HG02943 (cell line): Measurements from ENCODE around the gene EBF4.

Experiments
- ATAC-seq: cut with Tn5 transposase; IDR thresholded peaks from one replicate; pipeline ENCODE4 v1.9.1; 2021; ENCODE audit warnings: mild to moderate bottlenecking, low read depth, moderate library complexity; ENCODE audit not compliant: unreplicated experiment

EBF4 gene

DNA sequence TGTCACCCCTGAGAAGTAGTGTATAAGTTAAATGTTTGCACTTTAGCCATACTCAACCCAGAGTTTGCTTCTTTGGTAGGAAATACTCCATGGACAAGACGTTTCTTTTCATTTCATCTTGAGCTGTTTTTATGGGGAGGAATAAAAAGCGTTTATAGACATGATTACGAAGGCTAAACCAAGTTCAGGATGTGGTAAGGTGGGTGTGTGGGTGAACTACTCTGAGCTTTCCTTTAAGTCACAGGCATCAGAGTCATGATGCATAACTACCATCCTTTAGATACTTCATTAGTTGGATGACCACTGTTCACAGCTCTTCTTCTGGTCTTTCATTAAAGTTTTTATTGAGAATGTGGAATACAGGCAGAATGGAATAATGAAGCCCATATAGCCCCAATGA is 48.9 kb downstream of the EBF4 start:
- ATAC-seq, result no peak

DNA sequence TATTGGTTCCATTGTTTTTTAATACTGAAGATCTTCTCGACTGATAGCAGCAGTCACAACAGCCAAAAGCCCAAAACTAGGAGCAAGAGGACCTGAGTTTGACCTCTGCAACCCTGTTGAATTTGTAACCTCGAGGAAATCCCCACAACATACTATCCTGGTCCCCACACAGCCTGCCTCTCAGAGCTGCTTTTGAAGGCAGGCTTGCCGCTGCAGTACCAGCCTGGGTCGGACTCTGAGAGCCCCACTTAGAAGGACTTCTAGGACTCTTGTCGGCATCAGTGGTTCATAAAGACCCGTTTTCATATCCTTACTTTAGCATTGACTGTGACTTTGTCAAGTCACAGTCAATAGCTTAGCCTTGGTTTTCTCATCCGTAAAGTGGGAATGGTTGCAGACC is 49.3 kb downstream of the EBF4 start:
- no peak for ATAC-seq

DNA sequence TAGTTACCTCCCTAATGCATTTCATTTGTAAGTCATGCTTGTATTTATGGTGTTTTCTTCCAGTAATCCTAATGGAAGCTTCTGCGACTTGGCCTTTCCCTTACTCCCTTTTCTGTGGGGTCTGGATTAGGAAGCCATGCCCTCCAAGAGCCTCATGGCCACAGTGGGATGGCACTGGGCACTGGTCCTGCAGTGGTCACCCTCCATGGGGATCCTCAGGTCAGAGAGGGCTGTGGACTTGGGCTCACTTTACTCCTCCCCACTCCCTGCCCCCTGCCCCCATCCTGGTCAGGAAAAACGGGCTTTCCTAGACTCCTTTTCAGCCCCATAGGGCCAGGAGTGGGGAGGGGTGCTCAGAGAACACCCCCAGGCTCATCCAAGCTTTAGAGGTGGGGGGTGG is 49.9 kb downstream of the EBF4 start:
- no peak for ATAC-seq

DNA sequence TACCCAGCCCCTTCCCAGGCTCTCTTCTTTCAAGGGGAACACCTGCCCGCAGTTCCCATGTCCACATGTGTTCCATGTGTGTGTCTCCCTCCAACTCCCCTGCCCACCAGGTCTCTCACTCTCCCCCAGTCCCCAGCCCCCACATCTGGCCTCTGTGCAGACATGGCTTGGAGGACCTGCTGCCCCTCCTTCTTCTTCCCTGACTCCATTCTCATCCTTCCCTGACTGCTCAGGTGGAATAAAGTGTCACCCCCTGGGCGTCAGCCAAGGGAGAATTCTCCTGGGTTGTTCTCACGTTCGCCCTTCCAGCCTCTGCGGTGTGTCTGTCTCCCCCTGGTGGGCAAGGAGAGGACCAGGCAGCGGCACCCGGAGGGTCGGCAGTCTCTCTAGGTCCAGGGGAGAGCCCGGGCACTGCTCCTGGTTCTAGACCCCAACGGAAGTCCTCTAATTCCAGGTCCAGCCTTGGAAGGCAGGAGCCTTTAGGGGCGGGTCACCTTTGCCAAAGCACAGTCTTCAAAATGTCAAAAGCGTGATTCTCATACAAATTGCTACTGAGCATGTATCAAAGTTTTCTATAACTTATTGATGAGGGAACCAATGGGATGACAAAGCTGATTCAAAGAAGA is 50.5 kb downstream of the EBF4 start:
- no peak for ATAC-seq

DNA sequence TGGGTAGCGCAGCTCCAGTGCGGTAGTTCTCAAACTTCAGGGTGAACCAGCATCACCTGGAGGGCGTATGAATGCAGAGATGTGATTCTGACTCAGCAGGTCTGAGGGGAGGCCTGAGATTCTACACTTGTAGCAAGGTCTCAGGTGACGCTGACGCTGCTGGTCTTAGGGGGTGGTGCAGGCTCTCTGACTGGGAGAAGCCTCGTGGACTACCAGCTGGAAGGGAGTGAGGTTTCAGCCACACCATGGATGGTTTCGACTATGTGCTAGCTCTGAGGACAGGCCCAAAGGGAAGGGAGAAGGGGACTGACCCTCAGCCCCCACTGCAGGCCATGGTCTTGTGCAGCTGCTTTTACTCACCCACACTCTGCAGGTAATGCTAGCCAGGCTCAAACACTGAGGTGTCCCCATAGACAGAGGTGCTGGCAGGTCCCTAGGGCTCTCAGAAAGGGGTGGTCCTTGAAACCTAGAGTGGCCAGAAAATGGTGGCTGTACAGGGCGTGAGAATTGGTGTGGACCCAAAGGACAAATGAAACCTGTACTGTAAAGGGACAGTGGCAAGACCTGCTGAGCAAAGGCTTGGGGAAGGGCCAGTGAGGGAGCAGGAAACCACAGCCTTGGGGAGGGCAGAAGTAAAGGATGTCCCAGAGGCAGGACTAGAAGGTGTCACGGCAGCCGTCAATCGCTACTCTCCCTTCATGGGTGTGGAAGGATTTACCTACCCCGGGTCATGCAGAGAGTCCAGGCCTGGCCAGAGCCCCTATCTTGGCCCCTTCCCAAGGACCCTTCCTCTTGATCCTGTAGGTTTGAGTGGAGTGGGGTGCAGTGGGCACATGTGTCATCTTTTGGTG is 52.7 kb downstream of the EBF4 start:
- ATAC-seq, result no peak

DNA sequence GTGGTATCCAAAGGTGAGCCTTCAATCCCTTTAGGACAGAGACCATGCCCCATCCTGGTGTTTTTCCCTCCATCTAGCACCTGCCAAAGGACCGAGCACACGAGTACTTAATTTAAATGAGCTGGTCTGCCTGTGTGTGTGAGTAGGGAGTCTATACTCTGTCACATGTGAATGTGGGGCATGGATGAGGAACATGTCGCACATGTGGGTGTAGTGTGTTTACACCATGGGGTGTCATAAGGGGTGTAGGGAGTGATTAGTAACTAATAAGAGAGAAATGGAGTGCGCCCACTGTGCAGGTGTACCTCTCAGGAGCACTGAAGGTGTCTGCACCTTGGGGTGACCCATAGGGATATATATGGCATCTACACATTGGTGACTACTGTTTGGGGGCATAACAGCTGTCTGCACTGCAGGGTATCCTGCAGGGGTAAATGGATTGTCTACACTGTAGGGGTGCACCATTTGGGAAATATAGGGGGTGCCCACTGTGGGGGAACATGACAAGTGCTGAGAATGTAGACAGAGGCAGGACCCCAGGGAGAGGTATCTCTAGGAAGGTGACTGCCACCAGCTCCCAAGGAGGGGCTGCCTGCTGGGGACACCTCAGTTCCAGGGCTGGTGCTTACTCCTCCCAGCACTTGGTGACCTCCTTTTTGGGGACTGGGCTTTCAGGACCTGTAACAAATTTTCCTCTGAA is 53.5 kb downstream of the EBF4 start:
- ATAC-seq, result no peak

DNA sequence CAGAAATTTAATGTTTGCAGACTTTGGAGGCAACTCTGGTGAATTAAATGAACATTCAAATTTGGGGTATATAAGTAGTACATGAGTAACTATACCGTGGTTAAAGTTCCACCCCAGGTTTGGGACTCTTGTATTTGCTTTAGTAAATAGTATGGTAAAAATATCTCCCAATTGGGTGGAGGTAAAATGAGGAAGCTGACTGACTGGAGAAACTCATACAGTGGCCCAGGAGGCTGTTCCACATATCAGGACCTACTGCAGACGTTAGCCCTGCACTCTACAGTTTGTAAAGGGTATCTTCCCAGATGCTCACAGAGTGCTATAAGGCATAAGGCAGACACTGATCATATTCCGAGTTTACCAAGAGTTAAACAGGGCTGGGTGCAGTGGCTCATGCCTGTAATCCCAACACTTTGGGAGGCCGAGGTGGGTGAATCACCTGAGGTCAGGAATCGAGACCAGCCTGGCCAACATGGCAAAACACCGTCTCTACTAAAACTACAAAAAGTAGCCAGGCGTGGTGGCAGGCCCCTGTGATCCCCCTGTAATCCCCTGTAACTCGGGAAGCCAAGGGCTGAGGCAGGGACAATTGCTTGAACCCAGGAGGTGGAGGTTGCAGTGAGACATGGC is 54.2 kb downstream of the EBF4 start:
- ATAC-seq, result no peak

DNA sequence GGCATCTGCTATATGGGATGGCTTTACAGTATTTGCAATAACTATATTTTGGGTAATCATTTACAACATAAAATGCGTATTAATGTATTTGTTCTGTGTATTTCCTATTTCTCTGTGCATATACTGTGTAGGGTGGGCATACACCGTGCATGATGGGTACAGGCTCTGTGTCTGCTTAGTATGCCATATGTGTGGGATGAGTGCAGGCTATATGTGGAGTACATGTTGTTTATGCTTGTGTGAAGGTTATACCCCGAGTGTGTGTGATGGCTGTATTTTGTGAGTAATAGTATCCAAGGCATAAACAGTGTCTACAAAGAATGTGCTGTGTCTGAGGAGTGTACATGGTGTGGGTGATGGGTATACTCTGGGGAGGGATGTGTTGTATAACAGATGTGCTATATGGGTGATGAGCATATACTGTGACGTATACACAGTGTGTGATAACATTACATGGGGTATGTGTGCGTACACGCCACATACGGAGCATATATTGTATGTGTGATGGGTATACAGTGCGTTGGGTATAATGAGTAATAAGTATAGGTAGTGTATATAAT is 55.2 kb downstream of the EBF4 start:
- no peak for ATAC-seq

DNA sequence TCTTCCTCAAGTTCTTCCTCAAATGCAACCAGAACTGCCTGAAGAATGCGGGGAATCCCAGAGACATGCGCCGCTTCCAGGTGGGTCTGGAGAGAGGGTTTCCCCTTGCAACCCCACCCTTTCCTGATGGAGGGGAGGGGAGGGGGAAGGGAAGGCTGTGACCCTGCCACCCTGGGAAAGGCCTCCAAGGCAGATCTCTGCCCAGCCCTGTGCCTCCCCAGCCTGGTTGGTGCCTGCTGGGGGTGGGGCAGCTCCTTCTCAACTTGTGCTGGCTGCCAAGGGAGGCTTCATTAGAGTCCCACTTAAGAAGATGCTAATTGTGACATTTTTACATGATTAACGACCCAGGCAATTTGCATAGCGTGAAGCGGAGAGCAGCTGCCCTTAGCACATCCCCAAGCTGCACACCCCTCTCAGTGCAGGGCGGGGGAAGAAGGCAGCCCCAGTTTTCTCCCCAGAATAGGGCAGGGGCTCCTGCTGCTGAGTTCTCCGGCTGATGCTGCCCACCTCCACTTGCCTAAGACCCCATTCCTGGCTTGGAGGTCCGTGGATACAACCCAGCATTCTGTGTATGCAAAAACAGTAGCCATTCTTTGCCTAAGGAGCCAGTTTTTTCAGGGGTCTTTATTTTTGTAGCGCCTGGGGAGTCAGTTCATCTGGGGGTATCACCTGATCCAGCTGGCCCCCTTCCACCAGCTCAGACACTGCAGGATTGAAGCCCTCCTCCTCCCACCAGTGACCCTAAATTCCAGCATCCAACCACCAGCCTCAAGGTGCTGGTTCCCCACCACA is 56.2 kb downstream of the EBF4 start:
- no peak for ATAC-seq

DNA sequence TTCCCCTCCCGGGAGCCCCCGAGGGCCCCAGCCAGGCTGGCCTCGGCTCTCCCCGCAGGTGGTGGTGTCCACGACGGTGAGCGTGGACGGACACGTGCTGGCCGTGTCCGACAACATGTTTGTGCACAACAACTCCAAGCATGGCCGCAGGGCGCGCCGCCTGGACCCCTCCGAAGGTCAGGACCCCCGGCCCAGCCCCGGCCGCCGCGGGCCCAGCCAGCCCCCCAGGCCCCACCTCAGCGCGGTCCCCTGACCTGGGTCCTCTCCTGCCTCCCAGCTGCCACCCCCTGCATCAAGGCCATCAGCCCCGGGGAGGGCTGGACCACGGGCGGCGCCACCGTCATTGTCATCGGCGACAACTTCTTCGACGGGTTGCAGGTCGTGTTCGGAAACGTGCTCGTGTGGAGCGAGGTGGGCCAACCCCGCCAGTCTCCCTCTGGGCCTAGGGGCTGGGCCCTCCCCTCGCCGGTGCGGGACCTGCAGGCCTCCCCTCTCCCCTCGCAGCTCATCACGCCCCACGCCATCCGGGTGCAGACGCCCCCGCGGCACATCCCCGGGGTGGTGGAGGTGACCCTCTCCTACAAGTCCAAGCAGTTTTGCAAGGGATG is 56.9 kb downstream of the EBF4 start:
- no peak for ATAC-seq

DNA sequence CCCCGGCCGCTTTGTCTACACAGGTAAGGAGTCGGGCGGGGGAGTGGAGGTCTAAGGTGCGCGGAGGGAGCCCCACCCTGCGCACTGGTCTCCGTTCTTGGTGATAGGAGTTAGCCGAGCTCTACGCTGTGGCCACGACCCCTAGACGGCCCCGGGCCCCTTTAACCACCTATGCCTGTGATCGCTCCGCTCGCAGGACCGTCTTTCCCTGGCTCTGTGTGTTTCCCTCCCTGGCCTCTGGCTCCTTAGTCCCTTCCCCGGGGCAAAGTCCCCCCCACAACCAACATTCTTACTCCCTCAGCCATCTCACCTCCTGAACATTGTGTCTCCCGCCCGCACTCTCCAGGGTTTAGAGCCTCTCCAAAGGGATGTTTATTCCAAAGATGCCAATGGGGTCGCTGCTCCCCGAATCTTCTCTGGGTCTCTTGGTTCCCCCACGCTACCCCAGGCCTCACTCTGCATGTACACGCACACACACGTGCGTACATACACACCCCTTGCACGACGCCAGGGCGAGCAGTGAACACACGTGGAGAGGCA is 57.4 kb downstream of the EBF4 start:
- ATAC-seq, result no peak

DNA sequence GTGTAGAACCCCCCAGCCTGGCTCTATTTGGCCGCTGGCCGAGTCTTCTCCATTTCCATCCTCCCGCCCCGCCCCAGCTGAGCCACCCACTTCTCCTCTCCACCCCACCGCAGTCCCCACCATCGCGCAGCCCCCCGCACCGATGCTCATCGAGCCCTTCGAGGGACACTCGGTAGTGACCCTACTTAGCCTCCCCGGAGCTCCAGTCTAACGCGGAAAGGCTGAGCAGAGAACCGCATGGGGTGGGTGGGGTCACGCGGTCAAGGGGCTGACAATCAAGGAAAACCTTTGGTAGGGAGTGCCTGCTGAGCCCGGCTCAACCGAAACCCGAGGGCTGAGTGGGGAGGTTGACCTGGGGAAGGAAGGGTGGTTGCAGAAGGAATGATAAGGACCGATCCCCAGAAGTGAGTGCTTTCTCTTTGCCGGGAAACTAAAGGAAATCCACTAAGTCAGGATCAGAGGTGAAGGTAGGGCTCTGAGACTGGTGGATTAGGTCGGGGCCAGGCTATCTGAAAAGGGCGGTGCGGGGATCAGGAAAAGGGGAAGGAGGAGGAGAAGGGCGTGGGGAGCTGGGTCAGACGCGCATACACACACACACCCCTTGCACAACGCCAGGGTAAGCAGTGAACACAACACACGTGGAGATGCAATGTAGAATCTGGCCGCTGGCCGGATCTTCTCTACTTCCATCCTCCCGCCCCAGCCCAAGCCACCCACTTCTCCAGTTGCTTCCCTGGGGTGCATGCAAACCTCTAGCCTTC is 58.1 kb downstream of the EBF4 start:
- no peak for ATAC-seq

DNA sequence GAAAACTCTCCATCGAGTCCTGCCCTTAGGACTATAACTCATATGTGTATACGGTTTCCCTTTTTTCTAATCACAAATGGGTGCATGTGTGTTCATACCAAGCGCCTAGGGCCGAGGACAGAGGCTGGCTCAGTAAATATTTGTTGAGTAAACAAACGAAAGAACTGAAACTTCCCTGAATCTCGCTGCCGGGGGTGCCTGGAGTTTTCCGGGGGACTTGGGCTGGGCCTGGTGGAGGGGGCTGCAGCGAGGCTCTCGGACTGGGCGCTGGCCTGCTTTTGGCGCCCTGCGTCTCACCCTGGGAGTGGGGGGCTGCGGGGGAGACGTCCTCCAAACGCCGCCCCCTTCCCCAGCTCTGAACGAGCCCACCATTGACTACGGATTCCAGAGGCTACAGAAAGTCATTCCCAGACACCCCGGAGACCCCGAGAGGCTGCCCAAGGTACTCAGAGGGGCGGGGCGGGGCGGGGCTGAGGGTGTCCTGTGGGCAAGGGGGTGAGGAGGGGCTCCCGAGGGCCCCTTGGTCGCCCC is 58.8 kb downstream of the EBF4 start:
- ATAC-seq, result no peak

DNA sequence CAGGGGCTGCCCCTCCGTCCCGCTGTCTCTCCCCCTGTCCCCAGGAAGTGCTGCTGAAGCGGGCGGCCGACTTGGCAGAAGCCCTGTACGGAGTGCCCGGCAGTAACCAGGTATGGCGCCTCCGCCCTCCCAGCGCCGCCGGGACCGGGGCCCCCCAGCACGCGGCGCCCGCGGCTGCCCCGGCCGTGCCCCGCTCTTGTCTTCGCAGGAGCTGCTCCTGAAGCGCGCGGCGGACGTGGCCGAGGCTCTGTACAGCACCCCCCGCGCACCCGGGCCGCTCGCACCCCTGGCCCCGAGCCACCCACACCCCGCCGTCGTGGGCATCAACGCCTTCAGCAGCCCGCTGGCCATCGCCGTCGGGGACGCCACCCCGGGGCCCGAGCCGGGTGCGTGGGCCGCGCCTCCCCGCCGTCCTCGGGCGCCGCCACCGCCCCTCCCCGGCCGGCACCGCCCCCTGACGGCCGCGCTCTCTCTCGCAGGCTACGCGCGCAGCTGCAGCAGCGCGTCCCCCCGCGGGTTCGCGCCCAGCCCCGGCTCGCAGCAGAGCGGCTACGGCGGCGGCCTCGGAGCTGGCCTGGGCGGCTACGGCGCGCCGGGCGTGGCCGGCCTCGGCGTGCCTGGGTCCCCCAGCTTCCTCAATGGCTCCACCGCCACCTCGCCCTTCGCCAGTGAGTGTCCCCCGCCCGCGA is 59.4 kb downstream of the EBF4 start:
- no peak for ATAC-seq

DNA sequence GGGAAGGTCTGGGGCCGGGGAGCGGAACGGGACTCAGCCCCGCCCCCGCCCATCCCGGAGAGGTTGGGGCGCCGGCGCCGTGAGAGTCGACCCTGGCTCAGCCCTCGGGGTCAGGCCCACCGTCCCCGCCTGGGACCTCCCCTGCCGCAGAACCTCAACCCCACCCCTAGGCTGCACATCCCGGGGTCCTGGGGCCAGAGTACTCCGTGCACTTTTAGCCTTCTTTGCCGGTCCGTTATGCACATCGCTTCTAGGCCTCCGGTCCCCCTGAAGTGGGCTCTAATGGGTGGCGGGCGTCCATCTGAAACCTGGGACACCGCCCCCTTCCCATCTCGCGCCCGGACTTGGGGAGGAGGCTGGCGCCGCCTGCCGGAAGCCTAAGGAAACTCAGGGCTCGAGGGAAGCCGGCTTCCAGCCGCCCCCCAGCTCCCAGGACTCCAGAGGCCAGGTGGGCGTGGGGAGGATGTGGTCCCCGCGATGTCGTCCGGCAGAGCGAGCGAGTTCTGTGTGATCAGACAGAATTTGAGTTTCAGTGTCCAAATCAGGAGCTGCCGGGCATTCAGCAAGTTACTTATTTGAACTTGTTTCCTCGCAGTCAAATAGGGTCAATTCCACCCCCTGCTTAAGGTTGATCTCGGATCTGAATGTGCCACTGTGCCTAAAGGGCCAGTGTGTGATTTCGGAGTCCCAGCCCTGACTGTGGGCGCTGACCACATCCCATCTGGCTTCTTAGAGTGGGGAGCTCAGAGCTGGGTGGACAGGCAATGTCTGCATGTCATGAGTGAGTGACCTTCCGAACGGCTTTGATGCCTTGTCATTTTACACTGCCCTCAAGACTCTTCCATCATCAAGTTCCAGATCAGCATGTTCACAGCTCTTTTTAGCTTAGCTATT is 60.2 kb downstream of the EBF4 start:
- ATAC-seq, result no peak

DNA sequence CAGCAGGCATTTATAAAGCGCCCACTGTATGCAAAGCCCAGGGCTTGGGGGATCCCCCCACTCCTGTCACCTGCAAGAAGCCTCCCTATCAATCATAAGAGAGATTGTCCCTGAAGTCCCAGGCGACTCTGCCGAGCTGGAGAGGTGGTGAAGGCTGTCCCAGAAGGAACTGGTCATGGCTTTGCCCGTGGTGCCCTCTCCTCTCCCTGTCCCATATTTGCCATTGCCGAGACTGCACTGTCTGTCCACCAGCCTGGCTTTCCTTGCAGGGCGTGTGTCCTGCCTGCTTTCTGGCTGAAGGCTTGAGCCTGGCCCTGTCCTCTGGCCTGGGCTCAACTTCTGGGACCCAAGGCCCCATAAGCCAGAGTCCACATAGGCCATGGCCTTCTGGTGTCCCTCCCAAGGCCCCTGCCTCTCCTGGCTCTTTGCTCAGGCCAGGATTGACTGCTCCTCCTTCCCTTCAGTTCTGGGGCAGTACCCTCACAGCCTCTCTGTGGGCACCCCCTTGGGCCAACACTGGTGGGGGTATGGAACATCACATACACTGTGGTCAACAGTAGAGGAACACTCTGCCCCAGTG is 61.0 kb downstream of the EBF4 start:
- ATAC-seq, result no peak

DNA sequence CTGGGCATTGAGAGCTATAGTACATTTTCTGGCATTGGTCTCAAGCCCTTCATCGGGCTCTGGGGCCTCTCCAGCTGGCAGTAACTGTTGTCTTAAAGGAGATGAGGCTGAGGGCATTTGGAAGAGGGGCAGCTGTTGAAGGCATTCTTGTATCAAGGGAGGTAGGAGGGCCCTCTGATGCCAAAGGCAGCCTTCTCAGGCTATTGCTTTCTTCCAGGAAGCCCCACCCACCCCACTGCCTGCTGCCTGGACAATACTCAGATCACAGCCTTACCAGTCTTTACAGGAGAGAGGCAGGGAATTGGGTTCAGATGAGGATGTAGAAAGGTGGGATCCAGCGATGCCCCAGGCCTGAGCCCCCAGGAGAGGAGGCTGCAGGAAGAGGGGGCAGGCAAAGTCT is 61.8 kb downstream of the EBF4 start:
- no peak for ATAC-seq
